ENCODE results near the gene GRIA1.

GRIA1 gene

GRCh38 chr5:153525536-153525935 is 35.1 kb downstream of the GRIA1 start:
- Histone ChIP-seq H3K27me3 (ENCODE audit: control insufficient read depth, insufficient read depth, low read length) (no peaks in the 10 kb centered on the region), H3K4me3 (ENCODE audit: low read depth, low read length) (no peak overlapping the region), H3K9ac (ENCODE audit: low read depth, low read length) (no peak overlapping the region), H3K9me3 (ENCODE audit: control insufficient read depth, insufficient read depth, low read length) (no peaks in the 10 kb centered on the region), H3K4me1 (ENCODE audit: control insufficient read depth, insufficient read depth, low read length) (peaks cover 11% of the 10 kb centered on the region), H3K36me3 (ENCODE audit: control insufficient read depth, insufficient read depth, low read length) (no peaks in the 10 kb centered on the region)

- Histone ChIP-seq H3K9me3 (ENCODE audit: control insufficient read depth, insufficient read depth, low read length) (no peaks in the 10 kb centered on the region), H3K27me3 (ENCODE audit: control insufficient read depth, insufficient read depth, low read length) (no peaks in the 10 kb centered on the region), H3K36me3 (ENCODE audit: control insufficient read depth, insufficient read depth, low read length) (no peaks in the 10 kb centered on the region), H3K4me3 (ENCODE audit: low read depth, low read length) (no peak overlapping the region), H3K4me1 (ENCODE audit: control insufficient read depth, insufficient read depth, low read length) (no peaks in the 10 kb centered on the region), H3K9ac (ENCODE audit: low read depth, low read length) (no peak overlapping the region)
Measured at GRCh38 chr5:153530357-153531143, 40.1 kb downstream of the GRIA1 start.

GRCh38 chr5:153533546-153533945 is 43.1 kb downstream of the GRIA1 start:
- no peak overlapping the region for H3K4me3 ChIP-seq (ENCODE audit: low read depth, low read length)
- no peaks in the 10 kb centered on the region for H3K4me1 ChIP-seq (ENCODE audit: control insufficient read depth, insufficient read depth, low read length)
- H3K9ac ChIP-seq (ENCODE audit: low read depth, low read length) = no peak overlapping the region
- no peaks in the 10 kb centered on the region for H3K27me3 ChIP-seq (ENCODE audit: control insufficient read depth, insufficient read depth, low read length)
- no peaks in the 10 kb centered on the region for H3K9me3 ChIP-seq (ENCODE audit: control insufficient read depth, insufficient read depth, low read length)
- no peaks in the 10 kb centered on the region for H3K36me3 ChIP-seq (ENCODE audit: control insufficient read depth, insufficient read depth, low read length)

DNA sequence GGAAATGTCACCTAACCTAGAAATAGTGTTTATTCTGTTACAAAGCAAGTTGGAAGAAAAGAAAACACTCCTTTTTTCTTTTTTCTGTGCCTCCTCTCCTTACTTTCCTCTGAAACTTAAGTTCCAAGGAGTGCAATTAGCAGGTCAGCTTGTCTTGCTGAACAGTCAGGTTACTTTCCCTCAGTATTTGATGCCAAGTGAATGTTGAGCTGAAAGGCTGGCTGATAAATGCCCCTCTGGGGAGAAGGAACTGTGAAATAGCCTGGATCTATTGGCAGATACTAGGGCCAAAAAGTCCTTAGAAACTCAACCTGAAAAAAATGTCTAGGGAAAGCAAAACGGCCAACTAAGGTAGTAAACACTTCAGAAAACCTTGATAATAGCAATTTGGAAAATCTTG is 43.6 kb downstream of the GRIA1 start:
- no peaks in the 10 kb centered on the region for H3K9me3 ChIP-seq (ENCODE audit: control insufficient read depth, insufficient read depth, low read length)
- no peaks in the 10 kb centered on the region for H3K4me1 ChIP-seq (ENCODE audit: control insufficient read depth, insufficient read depth, low read length)
- no peaks in the 10 kb centered on the region for H3K36me3 ChIP-seq (ENCODE audit: control insufficient read depth, insufficient read depth, low read length)
- no peak overlapping the region for H3K9ac ChIP-seq (ENCODE audit: low read depth, low read length)
- no peaks in the 10 kb centered on the region for H3K27me3 ChIP-seq (ENCODE audit: control insufficient read depth, insufficient read depth, low read length)
- no peak overlapping the region for H3K4me3 ChIP-seq (ENCODE audit: low read depth, low read length)

- no peaks in the 10 kb centered on the region for H3K27me3 ChIP-seq (ENCODE audit: control insufficient read depth, insufficient read depth, low read length)
Measured at GRCh38 chr5:153537207-153537606, 46.7 kb downstream of the GRIA1 start.

DNA sequence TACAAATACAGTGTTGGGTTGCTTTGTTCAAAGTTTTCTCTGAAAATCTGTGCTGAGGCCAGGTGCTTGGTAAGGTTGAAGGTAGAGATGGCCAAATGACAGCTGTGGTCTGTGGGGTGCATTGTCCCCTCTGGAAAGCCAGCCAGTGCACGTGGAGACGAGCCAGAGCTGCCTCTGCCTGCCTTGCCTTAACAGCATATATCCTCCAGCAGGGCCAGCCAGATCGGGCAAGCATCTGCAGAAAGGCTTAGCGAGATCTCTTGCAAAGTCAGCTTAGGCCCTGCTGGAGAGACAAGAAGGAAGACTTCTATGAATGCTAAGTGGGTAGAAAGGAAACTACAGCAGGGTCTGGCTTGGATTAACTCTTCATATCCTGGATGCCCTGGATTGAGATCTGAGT is 49.5 kb downstream of the GRIA1 start:
- Histone ChIP-seq H3K9ac (ENCODE audit: low read depth, low read length) (no peak overlapping the region), H3K4me3 (ENCODE audit: low read depth, low read length) (no peak overlapping the region), H3K4me1 (ENCODE audit: control insufficient read depth, insufficient read depth, low read length) (no peaks in the 10 kb centered on the region), H3K9me3 (ENCODE audit: control insufficient read depth, insufficient read depth, low read length) (no peaks in the 10 kb centered on the region), H3K36me3 (ENCODE audit: control insufficient read depth, insufficient read depth, low read length) (no peaks in the 10 kb centered on the region), H3K27me3 (ENCODE audit: control insufficient read depth, insufficient read depth, low read length) (no peaks in the 10 kb centered on the region)

More at GRCh38 chr5:153537207-153537606, 46.7 kb downstream of the GRIA1 start:
- H3K4me1 ChIP-seq (ENCODE audit: control insufficient read depth, insufficient read depth, low read length) = no peaks in the 10 kb centered on the region
- no peaks in the 10 kb centered on the region for H3K9me3 ChIP-seq (ENCODE audit: control insufficient read depth, insufficient read depth, low read length)
- no peak overlapping the region for H3K9ac ChIP-seq (ENCODE audit: low read depth, low read length)
- no peaks in the 10 kb centered on the region for H3K36me3 ChIP-seq (ENCODE audit: control insufficient read depth, insufficient read depth, low read length)
- H3K4me3 ChIP-seq (ENCODE audit: low read depth, low read length) = no peak overlapping the region

DNA sequence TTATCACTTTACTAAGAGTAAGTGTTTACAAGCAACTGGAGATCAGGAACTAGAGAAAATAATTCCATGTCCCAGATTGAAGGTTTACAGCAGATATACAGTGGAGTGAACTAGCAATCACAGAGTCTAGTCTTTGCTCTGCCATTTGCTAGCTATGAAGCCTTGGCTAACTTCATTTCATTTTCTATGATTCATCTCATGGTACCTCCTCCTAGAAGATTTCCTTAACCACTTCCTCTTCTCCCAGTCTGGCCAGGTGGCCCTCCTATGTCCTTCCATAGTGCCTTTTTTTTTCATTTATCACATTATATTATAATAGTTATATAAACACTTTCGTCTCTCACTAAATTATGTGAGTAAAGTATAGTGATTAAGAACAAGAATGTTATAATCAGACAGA is 52.1 kb downstream of the GRIA1 start:
- no peak overlapping the region for H3K9ac ChIP-seq (ENCODE audit: low read depth, low read length)

DNA sequence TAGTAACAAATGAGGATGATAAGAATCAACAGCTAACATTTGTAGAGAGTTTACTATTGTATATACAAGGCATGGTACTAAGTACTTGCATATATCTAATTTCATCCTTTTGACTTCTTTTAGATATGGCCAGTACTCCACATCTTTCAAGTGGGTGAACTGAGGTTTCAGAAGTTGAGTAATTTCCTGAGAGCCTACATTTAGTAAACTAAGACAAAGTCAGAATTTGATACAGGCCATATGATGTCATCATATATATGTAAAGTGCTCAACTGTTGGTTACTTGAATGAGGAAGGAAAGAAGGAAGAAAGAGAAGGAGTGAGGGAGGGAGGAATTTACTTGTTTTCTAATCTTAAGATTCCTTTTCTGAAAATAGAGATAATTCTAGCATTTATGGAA is 52.8 kb downstream of the GRIA1 start:
- no peak overlapping the region for H3K9ac ChIP-seq (ENCODE audit: low read depth, low read length)
- H3K36me3 ChIP-seq (ENCODE audit: control insufficient read depth, insufficient read depth, low read length) = no peaks in the 10 kb centered on the region
- no peak overlapping the region for H3K4me3 ChIP-seq (ENCODE audit: low read depth, low read length)
- H3K4me1 ChIP-seq (ENCODE audit: control insufficient read depth, insufficient read depth, low read length) = no peaks in the 10 kb centered on the region
- H3K27me3 ChIP-seq (ENCODE audit: control insufficient read depth, insufficient read depth, low read length) = no peaks in the 10 kb centered on the region
- no peaks in the 10 kb centered on the region for H3K9me3 ChIP-seq (ENCODE audit: control insufficient read depth, insufficient read depth, low read length)

More for the DNA sequence above, 52.1 kb downstream of the GRIA1 start:
- H3K4me1 ChIP-seq (ENCODE audit: control insufficient read depth, insufficient read depth, low read length) = no peaks in the 10 kb centered on the region
- H3K4me3 ChIP-seq (ENCODE audit: low read depth, low read length) = no peak overlapping the region
- no peaks in the 10 kb centered on the region for H3K9me3 ChIP-seq (ENCODE audit: control insufficient read depth, insufficient read depth, low read length)
- H3K36me3 ChIP-seq (ENCODE audit: control insufficient read depth, insufficient read depth, low read length) = no peaks in the 10 kb centered on the region
- no peaks in the 10 kb centered on the region for H3K27me3 ChIP-seq (ENCODE audit: control insufficient read depth, insufficient read depth, low read length)

DNA sequence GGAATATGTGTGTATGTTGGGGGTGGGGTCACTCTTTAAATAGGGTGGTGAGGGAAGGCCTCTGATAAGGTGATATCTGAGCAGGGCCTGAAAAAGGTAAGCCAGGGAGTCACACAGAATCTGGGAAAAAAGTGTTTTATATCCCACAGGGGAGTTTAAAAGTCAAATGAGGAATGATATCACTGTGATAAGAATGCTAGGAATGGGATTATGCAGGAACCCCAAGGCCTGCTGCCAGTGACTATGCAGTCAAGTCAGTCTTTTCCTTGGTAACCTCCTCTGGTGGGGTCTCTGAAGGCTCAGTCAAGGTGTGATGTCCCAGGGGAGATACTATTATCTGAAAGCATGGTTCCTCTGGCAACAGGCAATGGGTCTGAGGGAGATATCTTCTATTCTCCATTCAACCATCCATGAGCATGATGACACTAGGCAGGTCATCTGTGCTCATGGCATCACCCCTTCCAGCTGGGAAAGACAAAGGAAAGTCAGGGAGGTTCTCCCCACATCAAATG is 53.5 kb downstream of the GRIA1 start:
- H3K27me3 ChIP-seq (ENCODE audit: control insufficient read depth, insufficient read depth, low read length) = no peaks in the 10 kb centered on the region

DNA sequence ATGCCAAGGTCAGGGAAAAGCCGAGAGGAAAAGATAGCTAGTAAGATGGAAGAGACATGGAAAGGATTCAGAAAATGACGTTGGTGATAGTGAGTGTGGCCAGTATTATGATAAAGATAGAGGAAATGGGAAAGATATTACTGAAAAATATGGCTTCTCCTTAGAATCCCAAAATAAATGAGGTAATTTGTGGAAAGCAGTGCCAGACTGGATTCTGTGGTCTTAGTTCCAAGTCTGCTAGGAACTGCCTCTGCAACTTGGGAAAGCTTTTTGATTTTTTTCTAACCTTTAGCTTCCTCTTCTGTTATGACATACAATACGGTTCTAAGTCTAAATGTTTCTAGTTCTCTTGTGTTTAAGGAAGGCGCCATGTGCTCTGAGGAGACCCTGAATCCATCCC is 54.2 kb downstream of the GRIA1 start:
- no peaks in the 10 kb centered on the region for H3K27me3 ChIP-seq (ENCODE audit: control insufficient read depth, insufficient read depth, low read length)
- H3K36me3 ChIP-seq (ENCODE audit: control insufficient read depth, insufficient read depth, low read length) = no peaks in the 10 kb centered on the region
- H3K4me3 ChIP-seq (ENCODE audit: low read depth, low read length) = no peak overlapping the region
- no peaks in the 10 kb centered on the region for H3K9me3 ChIP-seq (ENCODE audit: control insufficient read depth, insufficient read depth, low read length)
- H3K9ac ChIP-seq (ENCODE audit: low read depth, low read length) = no peak overlapping the region
- H3K4me1 ChIP-seq (ENCODE audit: control insufficient read depth, insufficient read depth, low read length) = no peaks in the 10 kb centered on the region

More for the DNA sequence above, 53.5 kb downstream of the GRIA1 start:
- no peaks in the 10 kb centered on the region for H3K9me3 ChIP-seq (ENCODE audit: control insufficient read depth, insufficient read depth, low read length)
- H3K36me3 ChIP-seq (ENCODE audit: control insufficient read depth, insufficient read depth, low read length) = no peaks in the 10 kb centered on the region
- H3K4me3 ChIP-seq (ENCODE audit: low read depth, low read length) = no peak overlapping the region
- H3K4me1 ChIP-seq (ENCODE audit: control insufficient read depth, insufficient read depth, low read length) = no peaks in the 10 kb centered on the region
- H3K9ac ChIP-seq (ENCODE audit: low read depth, low read length) = no peak overlapping the region

- no peaks in the 10 kb centered on the region for H3K4me1 ChIP-seq (ENCODE audit: control insufficient read depth, insufficient read depth, low read length)
- no peaks in the 10 kb centered on the region for H3K36me3 ChIP-seq (ENCODE audit: control insufficient read depth, insufficient read depth, low read length)
- H3K9me3 ChIP-seq (ENCODE audit: control insufficient read depth, insufficient read depth, low read length) = no peaks in the 10 kb centered on the region
- no peak overlapping the region for H3K9ac ChIP-seq (ENCODE audit: low read depth, low read length)
- H3K27me3 ChIP-seq (ENCODE audit: control insufficient read depth, insufficient read depth, low read length) = no peaks in the 10 kb centered on the region
- no peak overlapping the region for H3K4me3 ChIP-seq (ENCODE audit: low read depth, low read length)
Measured at GRCh38 chr5:153546566-153546965, 56.1 kb downstream of the GRIA1 start.

- Histone ChIP-seq H3K4me3 (ENCODE audit: low read depth, low read length) (no peak overlapping the region), H3K4me1 (ENCODE audit: control insufficient read depth, insufficient read depth, low read length) (peaks cover 8% of the 10 kb centered on the region), H3K36me3 (ENCODE audit: control insufficient read depth, insufficient read depth, low read length) (no peaks in the 10 kb centered on the region), H3K9me3 (ENCODE audit: control insufficient read depth, insufficient read depth, low read length) (no peaks in the 10 kb centered on the region), H3K9ac (ENCODE audit: low read depth, low read length) (no peak overlapping the region), H3K27me3 (ENCODE audit: control insufficient read depth, insufficient read depth, low read length) (no peaks in the 10 kb centered on the region)
Measured at GRCh38 chr5:153551537-153552079, 61.1 kb downstream of the GRIA1 start.

Measured in iPS-15b (cell line).